Umbilical cord (tissue), 2 donors: ENCODE results near the gene RERG. TPM values are rescaled to one million over a fixed set of nuclear protein-coding genes. Genes with fewer than 3 reads are reported as not detected.
A peak's percentile ranks its signal among the peaks of the same experiment; 100 is the strongest.

ENCODE experiments used
- DNase-seq: peaks from one replicate; pipeline ENCODE4 v3.0.0-alpha.2; 2015; ENCODE audit warnings: low spot score
- total RNA-seq: library from RNA; depleted of rRNA; stranded (reverse); fragments of >200 nt; gene quantifications from one replicate; pipeline ENCODE4 v1.2.3, GENCODE V29; 2014; ENCODE audit warnings: low replicate concordance; ENCODE audit not compliant: insufficient read depth

Gene RERG
- total RNA-seq, 1 donor from 2014 or later, result 33.7 TPM

GRCh38 chr12:15220451-15220850, 766 bp downstream of the RERG start:
- DNase-seq, result no peak

GRCh38 chr12:15218794-15219193, 2.4 kb downstream of the RERG start:
- no peak for DNase-seq

- DNase-seq, result no peak
These were observed 5.0 kb downstream of the RERG start for GRCh38 chr12:15216036-15216889.

GRCh38 chr12:15214851-15215601, 6.2 kb downstream of the RERG start:
- DNase-seq, result no peak

GRCh38 chr12:15212930-15213329, 8.3 kb downstream of the RERG start:
- DNase-seq, result no peak

GRCh38 chr12:15209782-15210181, 11.4 kb downstream of the RERG start:
- DNase-seq, result peak; percentile 84

GRCh38 chr12:15208871-15209656, 12.2 kb downstream of the RERG start:
- no peak for DNase-seq

- no peak for DNase-seq
These were observed 13.1 kb downstream of the RERG start for GRCh38 chr12:15208140-15208539.

- no peak for DNase-seq
These were observed 14.3 kb downstream of the RERG start for GRCh38 chr12:15206831-15207389.

- no peak for DNase-seq
These were observed 14.9 kb downstream of the RERG start for GRCh38 chr12:15206338-15206737.

- DNase-seq, result no peak
These were observed 15.7 kb downstream of the RERG start for GRCh38 chr12:15205341-15206010.

- no peak for DNase-seq
These were observed 19.8 kb downstream of the RERG start for GRCh38 chr12:15201456-15201855.

- DNase-seq, result no peak
These were observed 20.2 kb downstream of the RERG start for GRCh38 chr12:15201056-15201455.

GRCh38 chr12:15200641-15201040, 20.6 kb downstream of the RERG start:
- DNase-seq, result no peak

- no peak for DNase-seq
These were observed 21.3 kb downstream of the RERG start for GRCh38 chr12:15199930-15200329.

GRCh38 chr12:15196678-15197505, 24.3 kb downstream of the RERG start:
- DNase-seq, result no peak

GRCh38 chr12:15196221-15196620, 25.0 kb downstream of the RERG start:
- no peak for DNase-seq

- DNase-seq, result no peak
These were observed 26.5 kb downstream of the RERG start for GRCh38 chr12:15194456-15195368.

GRCh38 chr12:15193946-15194345, 27.3 kb downstream of the RERG start:
- DNase-seq, result peak; percentile 83
